Measurements from ENCODE around the gene HDDC3. TPM values are rescaled to one million over a fixed set of nuclear protein-coding genes. Genes with fewer than 3 reads are reported as not detected.

The HDDC3 gene
- total and polyA plus RNA-seq, 8 donors: 12.1 to 22.1 (median 19.2) TPM; not detected in 2

GRCh38 chr15:90891346-90891949 lies 40.9 kb downstream of the HDDC3 start:
- H3K27me3 ChIP-seq: no peaks in the 10 kb centered on the region
- no peak for DNase-seq
- H3K9me3 ChIP-seq: no peaks in the 10 kb centered on the region
- no peak for TF ChIP-seq POLR2AphosphoS5 (IDR thresholded peaks at IDR 0.05)
- TF ChIP-seq POLR2A (IDR thresholded peaks at IDR 0.05): no peak
- no peak for TF ChIP-seq CTCF (IDR thresholded peaks at IDR 0.05)
- TF ChIP-seq EP300 (IDR thresholded peaks at IDR 0.05): no peak
- no peak overlapping the region for H3K27ac ChIP-seq
- intact Hi-C loops (cut with DNase I; ENCODE audit: low total_unique reads): no loop called here
- H3K36me3 ChIP-seq: peaks cover 60 to 92% (median 82%) of the 10 kb centered on the region in 4 donors
- no peak overlapping the region for H3K4me3 ChIP-seq
- 84 to 91% (median 87%) methylated on average over 6 to 8 of the region's 8 CpGs for WGBS, 5 donors
- H3K4me1 ChIP-seq: peaks cover 0 to 6% (median 5%) of the 10 kb centered on the region in 4 donors

- no peak for TF ChIP-seq CTCF (IDR thresholded peaks at IDR 0.05)
- TF ChIP-seq POLR2A (IDR thresholded peaks at IDR 0.05): no peak
- no peak for TF ChIP-seq POLR2AphosphoS5 (IDR thresholded peaks at IDR 0.05)
- no peak for TF ChIP-seq EP300 (IDR thresholded peaks at IDR 0.05)
- H3K27ac ChIP-seq: no peak overlapping the region
- H3K36me3 ChIP-seq: peaks cover 57 to 89% (median 77%) of the 10 kb centered on the region in 4 donors
- H3K9me3 ChIP-seq: no peaks in the 10 kb centered on the region
- intact Hi-C loops (cut with DNase I; ENCODE audit: low total_unique reads): no loop called here
- no peaks in the 10 kb centered on the region for H3K27me3 ChIP-seq
- 84 to 91% (median 89%) methylated on average over 4 to 12 of the region's 12 CpGs for WGBS, 5 donors
- H3K4me1 ChIP-seq: peaks cover under 1 to 12% (median 12%) of the 10 kb centered on the region in 4 donors
- no peak for DNase-seq
- H3K4me3 ChIP-seq: no peak overlapping the region
Observed at GRCh38 chr15:90890839-90891238, 41.5 kb downstream of the HDDC3 start.

GRCh38 chr15:90889736-90890456 lies 42.5 kb downstream of the HDDC3 start:
- H3K9me3 ChIP-seq: no peaks in the 10 kb centered on the region
- H3K27me3 ChIP-seq: no peaks in the 10 kb centered on the region
- no peak for DNase-seq
- H3K4me3 ChIP-seq: no peak overlapping the region
- WGBS, 5 donors: 84 to 90% (median 88%) methylated on average over 23 to 31 of the region's 31 CpGs
- peaks cover 10 to 22% (median 21%) of the 10 kb centered on the region in 4 donors for H3K4me1 ChIP-seq
- intact Hi-C loops (cut with DNase I; ENCODE audit: low total_unique reads): loop anchor here (5.0 kb wide), 1 partner anchor 238 kb away; no protein-coding TSS in a partner anchor
- TF ChIP-seq EP300 (IDR thresholded peaks at IDR 0.05) (no peak), POLR2A (IDR thresholded peaks at IDR 0.05) (no peak), POLR2AphosphoS5 (IDR thresholded peaks at IDR 0.05) (no peak), CTCF (IDR thresholded peaks at IDR 0.05) (no peak)
- H3K36me3 ChIP-seq: peaks cover 47 to 79% (median 68%) of the 10 kb centered on the region in 4 donors
- no peak overlapping the region for H3K27ac ChIP-seq

- no peaks in the 10 kb centered on the region for H3K9me3 ChIP-seq
- no peak for DNase-seq
- H3K36me3 ChIP-seq: peaks cover 46 to 74% (median 62%) of the 10 kb centered on the region in 4 donors
- intact Hi-C loops (cut with DNase I; ENCODE audit: low total_unique reads): loop anchor here (5.0 kb wide), 1 partner anchor 237 kb away; no protein-coding TSS in a partner anchor
- TF ChIP-seq CTCF (IDR thresholded peaks at IDR 0.05) (no peak), EP300 (IDR thresholded peaks at IDR 0.05) (no peak), POLR2A (IDR thresholded peaks at IDR 0.05) (no peak), POLR2AphosphoS5 (IDR thresholded peaks at IDR 0.05) (no peak)
- H3K4me3 ChIP-seq: no peak overlapping the region
- no peak overlapping the region for H3K27ac ChIP-seq
- H3K27me3 ChIP-seq: no peaks in the 10 kb centered on the region
- 62 to 80% (median 78%) methylated on average over 9 to 18 of the region's 18 CpGs for WGBS, 5 donors
- peaks cover 14 to 27% (median 27%) of the 10 kb centered on the region in 4 donors for H3K4me1 ChIP-seq
Observed at GRCh38 chr15:90889313-90889730, 43.0 kb downstream of the HDDC3 start.

Measured in stomach (tissue), 9 donors.